Nephron progenitor cell (in vitro differentiated cells): ENCODE data around the gene FAM32A.
"Not testable (repeated sequence)": the region's sequence is repeated elsewhere in the genome, so short reads cannot be mapped to it uniquely, and the experiment has no call there.

Source experiments
- DNase-seq: peaks from one replicate; pipeline ENCODE4 v3.0.0; 2021
- H3K27ac Mint-ChIP-seq: 2 replicates; pipeline ENCODE4 v1.8.0; 2021; ENCODE audit warnings: mild to moderate bottlenecking, moderate library complexity, mixed read lengths
- H3K27me3 Mint-ChIP-seq: 2 replicates; pipeline ENCODE4 v1.8.0; 2021; ENCODE audit warnings: mild to moderate bottlenecking, low read depth, mixed read lengths; ENCODE audit not compliant: poor library complexity
- H3K36me3 Mint-ChIP-seq: 2 replicates; pipeline ENCODE4 v1.8.0; 2021; ENCODE audit warnings: low read depth, mixed read lengths
- H3K4me1 Mint-ChIP-seq: 2 replicates; pipeline ENCODE4 v1.8.0; 2021; ENCODE audit warnings: mixed read lengths
- H3K4me3 Mint-ChIP-seq: 2 replicates; pipeline ENCODE4 v1.8.0; 2021; ENCODE audit warnings: mild to moderate bottlenecking, moderate library complexity, mixed read lengths
- H3K9me3 Mint-ChIP-seq: 2 replicates; pipeline ENCODE4 v1.8.0; 2021; ENCODE audit warnings: mild to moderate bottlenecking, moderate library complexity, mixed read lengths
- CTCF ChIP-seq: fragments of 200-600 bp; sonication (generic); IDR thresholded peaks from 2 replicates; pipeline ENCODE4 v1.5.0; 2021; ENCODE audit warnings: antibody characterized with exemption

FAM32A gene

GRCh38 chr19:16168465-16169081 lies 16.6 kb upstream of the FAM32A start:
- no peaks in the 10 kb centered on the region for H3K36me3 Mint-ChIP-seq
- peak overlapping the region; percentile 39 for H3K27ac Mint-ChIP-seq
- DNase-seq: no peak
- H3K4me1 Mint-ChIP-seq: peaks cover 10% of the 10 kb centered on the region
- H3K9me3 Mint-ChIP-seq: no peaks in the 10 kb centered on the region
- no peak for TF ChIP-seq CTCF
- H3K27me3 Mint-ChIP-seq: peaks cover 26% of the 10 kb centered on the region
- no peak overlapping the region for H3K4me3 Mint-ChIP-seq

GRCh38 chr19:16170134-16170533 lies 15.1 kb upstream of the FAM32A start:
- Mint-ChIP-seq H3K4me1 (peaks cover 10% of the 10 kb centered on the region), H3K4me3 (no peak overlapping the region), H3K27ac (no peak overlapping the region), H3K9me3 (peaks cover 4% of the 10 kb centered on the region), H3K36me3 (no peaks in the 10 kb centered on the region), H3K27me3 (peaks cover 26% of the 10 kb centered on the region)
- no peak for TF ChIP-seq CTCF
- DNase-seq: no peak

GRCh38 chr19:16175954-16176353 lies 9.3 kb upstream of the FAM32A start:
- peaks cover 10% of the 10 kb centered on the region for H3K4me1 Mint-ChIP-seq
- H3K27ac Mint-ChIP-seq: no peak overlapping the region
- no peak overlapping the region for H3K4me3 Mint-ChIP-seq
- no peaks in the 10 kb centered on the region for H3K36me3 Mint-ChIP-seq
- peaks cover 6% of the 10 kb centered on the region for H3K9me3 Mint-ChIP-seq
- no peak for TF ChIP-seq CTCF
- no peak for DNase-seq
- peaks cover 52% of the 10 kb centered on the region for H3K27me3 Mint-ChIP-seq

- not testable (repeated sequence) for H3K36me3 Mint-ChIP-seq, H3K9me3 Mint-ChIP-seq, H3K4me3 Mint-ChIP-seq, DNase-seq, H3K4me1 Mint-ChIP-seq, H3K27ac Mint-ChIP-seq
- H3K27me3 Mint-ChIP-seq: peaks cover 53% of the 10 kb centered on the region
Measured at GRCh38 chr19:16178866-16179265, 6.3 kb upstream of the FAM32A start.

- TF ChIP-seq CTCF: no peak
- Mint-ChIP-seq H3K4me3 (no peak overlapping the region), H3K27me3 (peaks cover 55% of the 10 kb centered on the region), H3K9me3 (no peaks in the 10 kb centered on the region), H3K27ac (no peak overlapping the region), H3K36me3 (peaks cover 4% of the 10 kb centered on the region), H3K4me1 (peaks cover 7% of the 10 kb centered on the region)
- no peak for DNase-seq
Measured at GRCh38 chr19:16180611-16181010, 4.6 kb upstream of the FAM32A start.

GRCh38 chr19:16184665-16185122 lies 516 bp upstream of the FAM32A start:
- TF ChIP-seq CTCF: no peak
- Mint-ChIP-seq H3K9me3 (no peaks in the 10 kb centered on the region), H3K36me3 (peaks cover 22% of the 10 kb centered on the region), H3K27me3 (peaks cover 37% of the 10 kb centered on the region), H3K27ac (peak overlapping the region; percentile 97), H3K4me1 (peaks cover 19% of the 10 kb centered on the region), H3K4me3 (peak overlapping the region; percentile 98)
- no peak for DNase-seq
